Natural killer cell (primary cell): ENCODE results near the gene DDX31. TPM values are rescaled to one million over a fixed set of nuclear protein-coding genes. Genes with fewer than 3 reads are reported as not detected.

Experiments used
- ATAC-seq, 3 donors: fragments of 150-1000 bp in 2 of 3; fragments of 200-7000 bp in 1 of 3; cut with Tn5 transposase; 1 replicate in 1 of 3; 2 replicates in 2 of 3; pipeline ENCODE4 v1.10.0; 2021; ENCODE audit warnings: mild to moderate bottlenecking in 2 of 3, moderate library complexity in 2 of 3
- DNase-seq, 2 donors: peaks; one replicate each; pipeline versions ENCODE4 v3.0.0 to v3.0.0-alpha.2; 2013 to 2021; ENCODE audit warnings: mixed read lengths in 1 of 2
- H3K27ac ChIP-seq: one replicate; pipeline ENCODE4 v1.5.1; 2013; ENCODE audit warnings: mild to moderate bottlenecking, low read length
- H3K27me3 ChIP-seq: one replicate; pipeline ENCODE4 v1.6.1; 2013; ENCODE audit warnings: low read length; ENCODE audit not compliant: control insufficient read depth, insufficient read depth
- H3K36me3 ChIP-seq: one replicate; pipeline ENCODE4 v1.6.1; 2013; ENCODE audit warnings: low read length; ENCODE audit not compliant: control insufficient read depth, insufficient read depth
- H3K4me1 ChIP-seq: one replicate; pipeline ENCODE4 v1.6.1; 2013; ENCODE audit warnings: low read length; ENCODE audit not compliant: control insufficient read depth, insufficient read depth
- H3K4me3 ChIP-seq: one replicate; pipeline ENCODE4 v1.5.1; 2013; ENCODE audit warnings: low read length
- H3K9me3 ChIP-seq: one replicate; pipeline ENCODE4 v1.6.1; 2013; ENCODE audit warnings: low read length; ENCODE audit not compliant: control insufficient read depth, insufficient read depth
- H3K27ac Mint-ChIP-seq, 2 donors: one replicate each; pipeline ENCODE4 v1.8.0; 2022; ENCODE audit warnings: mild to moderate bottlenecking in 2 of 2, mixed read lengths in 2 of 2, moderate library complexity in 1 of 2
- H3K27me3 Mint-ChIP-seq, 2 donors: one replicate each; pipeline ENCODE4 v1.8.0; 2022; ENCODE audit warnings: low read depth in 2 of 2, mixed read lengths in 2 of 2
- H3K36me3 Mint-ChIP-seq: one replicate; pipeline ENCODE4 v1.8.0; 2022; ENCODE audit warnings: mixed read lengths
- H3K4me1 Mint-ChIP-seq, 2 donors: one replicate each; pipeline ENCODE4 v1.8.0; 2022; ENCODE audit warnings: mixed read lengths in 2 of 2
- H3K4me3 Mint-ChIP-seq: one replicate; pipeline ENCODE4 v1.8.0; 2022; ENCODE audit warnings: mild to moderate bottlenecking, moderate library complexity, mixed read lengths
- H3K9me3 Mint-ChIP-seq, 2 donors: one replicate each; pipeline ENCODE4 v1.8.0; 2022; ENCODE audit warnings: mixed read lengths in 2 of 2
- WGBS: methylation state at CpG from one replicate; pipeline ENCODE4 v1.1.7; 2013; ENCODE audit warnings: missing lambda C conversion rate; ENCODE audit not compliant: insufficient coverage; 5-methylcytosine and 5-hydroxymethylcytosine counted together
- intact Hi-C: fragments of 100-400 bp; cut with micrococcal nuclease; formaldehyde crosslinking; loops from one replicate; pipeline ENCODE4 v1.14.2; 2022
- total RNA-seq, 4 donors: library from RNA; stranded (reverse); fragments of 120-200 nt in 1 of 4; gene quantifications; one replicate each; pipeline versions ENCODE4 v1.2.3 to v1.2.4, GENCODE V29; 2013 to 2022
- TF ChIP-seq, protein P1 (sequence below): fragments of 200-600 bp; IDR thresholded peaks from one replicate; pipeline ENCODE4 v1.8.0; 2022; ENCODE audit warnings: antibody characterized with exemption

Gene DDX31
- total RNA-seq, 3 donors from 2014 or later (not counting 1 experiment from before 2014, with no cell fraction given), result 6.5 to 12.2 (median 11.5) TPM

DNA sequence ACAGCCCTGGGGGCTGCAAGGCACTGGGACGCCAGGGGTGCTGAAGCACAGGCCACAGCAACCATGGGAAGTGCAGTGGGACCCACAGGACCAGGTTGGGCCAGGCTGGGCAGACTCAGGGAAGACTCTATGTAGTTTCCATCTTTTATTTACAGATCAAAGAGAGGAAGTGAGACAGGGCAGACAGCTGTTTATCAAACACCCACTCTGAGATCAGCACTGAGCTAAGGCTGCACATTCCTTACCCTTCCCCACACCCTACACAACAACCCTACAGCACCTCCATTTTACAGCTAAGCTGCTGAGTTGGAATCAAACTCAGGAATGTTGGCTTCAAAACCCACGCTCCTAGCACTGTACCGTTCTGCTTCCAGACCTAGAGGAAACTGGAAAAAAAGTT, 67.6 kb downstream of the DDX31 start:
- Mint-ChIP-seq H3K4me1 (no peaks in the 10 kb centered on the region), H3K27me3 (no peaks in the 10 kb centered on the region), H3K9me3 (no peaks in the 10 kb centered on the region), H3K27ac (no peak overlapping the region), H3K4me3 (no peak overlapping the region), H3K36me3 (no peaks in the 10 kb centered on the region)
- H3K36me3 ChIP-seq, result peaks cover 8% of the 10 kb centered on the region
- ATAC-seq (no peak), DNase-seq (no peak)
- TF ChIP-seq, protein P1, sequence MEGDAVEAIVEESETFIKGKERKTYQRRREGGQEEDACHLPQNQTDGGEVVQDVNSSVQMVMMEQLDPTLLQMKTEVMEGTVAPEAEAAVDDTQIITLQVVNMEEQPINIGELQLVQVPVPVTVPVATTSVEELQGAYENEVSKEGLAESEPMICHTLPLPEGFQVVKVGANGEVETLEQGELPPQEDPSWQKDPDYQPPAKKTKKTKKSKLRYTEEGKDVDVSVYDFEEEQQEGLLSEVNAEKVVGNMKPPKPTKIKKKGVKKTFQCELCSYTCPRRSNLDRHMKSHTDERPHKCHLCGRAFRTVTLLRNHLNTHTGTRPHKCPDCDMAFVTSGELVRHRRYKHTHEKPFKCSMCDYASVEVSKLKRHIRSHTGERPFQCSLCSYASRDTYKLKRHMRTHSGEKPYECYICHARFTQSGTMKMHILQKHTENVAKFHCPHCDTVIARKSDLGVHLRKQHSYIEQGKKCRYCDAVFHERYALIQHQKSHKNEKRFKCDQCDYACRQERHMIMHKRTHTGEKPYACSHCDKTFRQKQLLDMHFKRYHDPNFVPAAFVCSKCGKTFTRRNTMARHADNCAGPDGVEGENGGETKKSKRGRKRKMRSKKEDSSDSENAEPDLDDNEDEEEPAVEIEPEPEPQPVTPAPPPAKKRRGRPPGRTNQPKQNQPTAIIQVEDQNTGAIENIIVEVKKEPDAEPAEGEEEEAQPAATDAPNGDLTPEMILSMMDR, result no peak
- no peak overlapping the region for H3K27ac ChIP-seq
- no peak overlapping the region for H3K4me3 ChIP-seq
- no peaks in the 10 kb centered on the region for H3K4me1 ChIP-seq
- 98% methylated on average over 3 of the region's 3 CpGs for WGBS
- H3K27me3 ChIP-seq, result no peaks in the 10 kb centered on the region
- H3K9me3 ChIP-seq, result no peaks in the 10 kb centered on the region
- intact Hi-C loops, result no loop called here

DNA sequence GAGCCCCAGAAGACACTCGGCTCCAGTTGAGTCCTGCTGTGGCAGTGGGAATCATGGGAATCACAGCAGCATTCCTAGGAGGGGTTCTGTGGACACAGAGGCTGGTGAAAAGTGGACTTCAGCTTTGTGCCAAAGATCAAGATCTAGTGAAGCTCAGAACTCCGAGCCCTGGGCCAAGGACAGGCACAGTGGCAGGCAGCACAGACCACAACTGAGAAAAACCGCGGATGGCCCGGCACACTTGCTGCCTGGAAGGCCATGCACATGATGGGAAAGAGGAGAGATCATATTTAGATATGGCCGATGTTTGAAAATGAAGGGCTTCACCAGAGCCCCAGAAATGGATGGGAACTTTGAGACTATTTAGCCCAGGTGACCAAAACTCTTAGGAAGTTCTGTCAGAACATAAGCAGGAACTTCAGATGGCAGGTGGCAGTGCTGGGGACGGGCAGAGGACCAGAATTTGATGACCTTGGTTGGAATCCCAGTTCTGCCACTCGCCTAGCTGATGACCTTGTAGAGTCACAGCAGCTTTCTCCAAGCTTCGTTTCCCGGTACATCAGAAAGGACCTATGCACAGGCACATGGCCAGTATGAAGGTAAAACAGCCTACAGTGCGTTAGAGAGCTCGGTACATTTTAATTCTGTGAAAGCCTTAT, 69.3 kb downstream of the DDX31 start:
- Histone ChIP-seq H3K27me3 (no peaks in the 10 kb centered on the region), H3K4me3 (no peak overlapping the region), H3K9me3 (no peaks in the 10 kb centered on the region), H3K36me3 (peaks cover 3% of the 10 kb centered on the region), H3K27ac (no peak overlapping the region), H3K4me1 (no peaks in the 10 kb centered on the region)
- no peak overlapping the region for H3K4me3 Mint-ChIP-seq
- WGBS, result 96% methylated on average over 12 of the region's 12 CpGs
- H3K27me3 Mint-ChIP-seq, result no peaks in the 10 kb centered on the region
- H3K9me3 Mint-ChIP-seq, result no peaks in the 10 kb centered on the region
- no peaks in the 10 kb centered on the region for H3K4me1 Mint-ChIP-seq
- ATAC-seq (no peak), DNase-seq (no peak)
- H3K27ac Mint-ChIP-seq, result no peak overlapping the region
- intact Hi-C loops, result no loop called here
- TF ChIP-seq, protein P1, result no peak
- no peaks in the 10 kb centered on the region for H3K36me3 Mint-ChIP-seq

DNA sequence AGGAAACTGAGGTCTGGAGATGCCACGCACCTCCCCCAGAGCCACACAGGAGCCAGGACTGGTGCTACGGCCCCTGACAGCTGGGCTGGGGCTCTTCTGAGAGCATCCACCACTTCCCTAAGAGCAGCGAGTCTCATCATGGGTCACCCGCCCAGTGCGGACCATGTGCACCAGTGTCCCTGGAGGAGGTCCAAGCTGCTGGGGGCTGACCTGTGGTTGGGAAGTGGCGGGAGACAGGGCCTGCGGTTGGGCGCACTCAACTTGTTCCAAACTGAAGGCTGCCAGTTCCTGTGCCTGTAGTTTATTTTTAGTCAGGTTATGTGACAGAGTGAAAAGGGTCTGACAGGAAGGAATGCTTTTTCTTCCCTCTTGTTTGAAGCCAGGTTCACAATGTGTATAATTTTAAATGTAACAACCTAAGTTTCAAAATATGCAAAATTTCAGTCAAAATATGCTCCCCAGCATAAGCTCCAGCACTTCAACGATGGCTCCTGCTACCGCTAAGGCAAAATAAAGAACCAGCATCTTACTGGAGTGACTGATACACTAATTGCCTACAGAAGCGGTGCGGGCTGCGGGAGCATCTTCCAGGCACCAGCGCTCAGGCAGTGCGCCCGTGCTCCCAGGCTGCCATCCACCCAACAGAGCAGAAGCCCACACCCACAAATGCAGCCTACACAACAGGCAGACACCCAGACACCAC, 72.6 kb downstream of the DDX31 start:
- peaks cover 5% of the 10 kb centered on the region for H3K36me3 ChIP-seq
- Mint-ChIP-seq H3K4me3 (no peak overlapping the region), H3K4me1 (no peaks in the 10 kb centered on the region), H3K27ac (no peak overlapping the region), H3K36me3 (no peaks in the 10 kb centered on the region), H3K9me3 (no peaks in the 10 kb centered on the region), H3K27me3 (peaks cover 6 to 7% of the 10 kb centered on the region in 2 donors)
- H3K4me1 ChIP-seq, result no peaks in the 10 kb centered on the region
- intact Hi-C loops, result no loop called here
- no peak overlapping the region for H3K27ac ChIP-seq
- peaks cover 3% of the 10 kb centered on the region for H3K27me3 ChIP-seq
- WGBS, result 84% methylated on average over 16 of the region's 16 CpGs
- ATAC-seq, result no peak
- DNase-seq, result no peak
- H3K4me3 ChIP-seq, result no peak overlapping the region
- TF ChIP-seq, protein P1, result no peak
- no peaks in the 10 kb centered on the region for H3K9me3 ChIP-seq
